ENCODE measurements around the gene SH2D3A.

DNA sequence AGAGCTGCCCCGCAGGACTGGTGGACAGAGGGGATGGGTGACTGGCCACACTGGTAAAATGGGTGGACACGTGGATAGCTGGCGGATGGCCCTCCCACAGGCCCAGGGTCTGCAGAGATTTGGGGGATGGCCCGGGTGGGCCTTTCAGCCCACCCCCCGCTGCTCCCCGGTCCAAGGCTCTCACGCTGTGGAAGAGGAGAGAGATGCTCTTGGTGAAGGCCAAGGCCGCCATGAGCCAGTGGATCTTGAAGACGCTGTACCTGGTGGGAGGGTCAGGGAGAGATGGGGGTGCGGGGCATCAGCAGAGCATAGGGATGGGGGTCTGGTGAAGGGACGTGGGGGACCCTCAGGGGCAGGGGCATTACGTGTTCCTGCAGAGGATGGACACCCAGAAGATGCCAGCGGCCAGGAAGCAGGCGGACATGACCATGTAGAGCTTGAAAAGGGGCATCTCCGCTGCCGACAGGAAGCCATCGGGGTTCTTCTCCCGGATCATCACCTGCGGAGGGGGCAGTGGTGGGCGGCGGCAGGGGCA, 34.4 kb downstream of the SH2D3A start:
- TF ChIP-seq, protein P1, sequence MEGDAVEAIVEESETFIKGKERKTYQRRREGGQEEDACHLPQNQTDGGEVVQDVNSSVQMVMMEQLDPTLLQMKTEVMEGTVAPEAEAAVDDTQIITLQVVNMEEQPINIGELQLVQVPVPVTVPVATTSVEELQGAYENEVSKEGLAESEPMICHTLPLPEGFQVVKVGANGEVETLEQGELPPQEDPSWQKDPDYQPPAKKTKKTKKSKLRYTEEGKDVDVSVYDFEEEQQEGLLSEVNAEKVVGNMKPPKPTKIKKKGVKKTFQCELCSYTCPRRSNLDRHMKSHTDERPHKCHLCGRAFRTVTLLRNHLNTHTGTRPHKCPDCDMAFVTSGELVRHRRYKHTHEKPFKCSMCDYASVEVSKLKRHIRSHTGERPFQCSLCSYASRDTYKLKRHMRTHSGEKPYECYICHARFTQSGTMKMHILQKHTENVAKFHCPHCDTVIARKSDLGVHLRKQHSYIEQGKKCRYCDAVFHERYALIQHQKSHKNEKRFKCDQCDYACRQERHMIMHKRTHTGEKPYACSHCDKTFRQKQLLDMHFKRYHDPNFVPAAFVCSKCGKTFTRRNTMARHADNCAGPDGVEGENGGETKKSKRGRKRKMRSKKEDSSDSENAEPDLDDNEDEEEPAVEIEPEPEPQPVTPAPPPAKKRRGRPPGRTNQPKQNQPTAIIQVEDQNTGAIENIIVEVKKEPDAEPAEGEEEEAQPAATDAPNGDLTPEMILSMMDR (conservative IDR thresholded peaks at IDR 0.05): no peak
- no peak for TF ChIP-seq EZH2 (IDR thresholded peaks at IDR 0.05; ENCODE audit: low read depth)

Measured in PC-9 (cell line).